IMR-90 (cell line): ENCODE measurements around the gene BEAN1. TPM values are rescaled to one million over a fixed set of nuclear protein-coding genes. Genes with fewer than 3 reads are reported as not detected.

Source experiments
- ATAC-seq: fragments of 200-7000 bp; cut with Tn5 transposase; 2 replicates; pipeline ENCODE4 v1.9.1; 2020; ENCODE audit warnings: low read depth, mild to moderate bottlenecking, moderate library complexity
- BruUV-seq: library from RNA; stranded (reverse); fragments of 400-500 nt; replicated peaks from 2 replicates; lab custom pipeline; 2021; lab: Mats Ljungman, UMichigan
- CTCF ChIA-PET: fragments of 300-600 bp; formaldehyde crosslinking; extraction: SDS; loops from one replicate; lab custom pipeline; 2021; ENCODE audit warnings: antibody characterized with exemption; lab: Yijun Ruan, JAX
- POLR2A ChIA-PET: fragments of 300-600 bp; sonication (Branson Sonifier 250); formaldehyde crosslinking; loops from one replicate; lab custom pipeline; 2022; ENCODE audit warnings: antibody characterized with exemption; ENCODE audit not compliant: unreplicated experiment; lab: Charles Lee
- DNase-seq: peaks from one replicate; pipeline ENCODE4 v3.0.0; 2013
- H2AFZ ChIP-seq: replicated peaks from 2 replicates; pipeline ENCODE3; 2013; ENCODE audit warnings: low read length, mild to moderate bottlenecking; ENCODE audit not compliant: poor library complexity
- H2AK5ac ChIP-seq: 2 replicates; pipeline ENCODE4 v1.6.1; 2013; ENCODE audit warnings: low read depth, low read length, inconsistent platforms
- H2AK9ac ChIP-seq: replicated peaks from 2 replicates; pipeline ENCODE3; 2013; ENCODE audit warnings: mild to moderate bottlenecking, low read depth, low read length, moderate library complexity; ENCODE audit not compliant: poor library complexity
- H2BK120ac ChIP-seq: 2 replicates; pipeline ENCODE4 v1.6.1; 2013; ENCODE audit warnings: low read depth, low read length, inconsistent platforms
- H2BK15ac ChIP-seq: 3 replicates; pipeline ENCODE4 v1.6.1; 2013; ENCODE audit warnings: low read depth, low read length, inconsistent platforms
- H2BK20ac ChIP-seq: 2 replicates; pipeline ENCODE4 v1.6.1; 2013; ENCODE audit warnings: low read depth, mild to moderate bottlenecking, inconsistent platforms, low read length, moderate library complexity
- H2BK5ac ChIP-seq: 2 replicates; pipeline ENCODE4 v1.6.1; 2013; ENCODE audit warnings: mild to moderate bottlenecking, low read depth, low read length, inconsistent platforms; ENCODE audit not compliant: poor library complexity, severe bottlenecking
- H3K14ac ChIP-seq: replicated peaks from 2 replicates; pipeline ENCODE4 v1.6.1; 2013; ENCODE audit warnings: low read depth, low read length, inconsistent platforms
- H3K18ac ChIP-seq: 2 replicates; pipeline ENCODE4 v1.6.1; 2013; ENCODE audit warnings: low read depth, low read length, control low read depth
- H3K23ac ChIP-seq: 2 replicates; pipeline ENCODE4 v1.6.1; 2013; ENCODE audit warnings: low read depth, low read length, inconsistent platforms
- H3K27ac ChIP-seq: 2 replicates; pipeline ENCODE4 v1.5.1; 2013; ENCODE audit warnings: mild to moderate bottlenecking, control low read depth, low read length; ENCODE audit not compliant: insufficient read depth
- H3K27me3 ChIP-seq: 2 replicates; pipeline ENCODE4 v1.6.1; 2013; ENCODE audit warnings: low read length; ENCODE audit not compliant: control insufficient read depth, insufficient read depth
- H3K36me3 ChIP-seq: 2 replicates; pipeline ENCODE4 v1.6.1; 2013; ENCODE audit warnings: low read length, mixed read lengths; ENCODE audit not compliant: control insufficient read depth, insufficient read depth
- H3K4ac ChIP-seq: 2 replicates; pipeline ENCODE4 v1.6.1; 2013; ENCODE audit warnings: low read depth, low read length, inconsistent platforms
- H3K4me1 ChIP-seq: 2 replicates; pipeline ENCODE4 v1.6.1; 2013; ENCODE audit warnings: low read length, mixed read lengths; ENCODE audit not compliant: control insufficient read depth, insufficient read depth
- H3K4me2 ChIP-seq: 2 replicates; pipeline ENCODE4 v1.6.1; 2013; ENCODE audit warnings: low read depth, mild to moderate bottlenecking, control low read depth, low read length, moderate library complexity
- H3K4me3 ChIP-seq: 2 replicates; pipeline ENCODE4 v1.5.1; 2013; ENCODE audit warnings: low read depth, mild to moderate bottlenecking, control low read depth, low read length, moderate library complexity; ENCODE audit not compliant: insufficient read depth
- H3K56ac ChIP-seq: 2 replicates; pipeline ENCODE4 v1.6.1; 2013; ENCODE audit warnings: low read length, inconsistent platforms; ENCODE audit not compliant: insufficient read depth; ENCODE audit errors: extremely low read depth
- H3K79me1 ChIP-seq, 2 experiments: 2 replicates each; pipeline ENCODE4 v1.6.1; 2013; ENCODE audit warnings: low read length in 2 of 2, inconsistent platforms in 1 of 2, low read depth in 1 of 2
- H3K9ac ChIP-seq: 2 replicates; pipeline ENCODE4 v1.6.1; 2013; ENCODE audit warnings: low read depth, low read length, control low read depth
- H3K9me1 ChIP-seq: 2 replicates; pipeline ENCODE4 v1.6.1; 2013; ENCODE audit warnings: low read length, inconsistent platforms; ENCODE audit not compliant: insufficient read depth
- H3K9me3 ChIP-seq: 2 replicates; pipeline ENCODE4 v1.6.1; 2013; ENCODE audit warnings: low read length; ENCODE audit not compliant: control insufficient read depth, insufficient read depth
- H4K20me1 ChIP-seq: 2 replicates; pipeline ENCODE4 v1.6.1; 2013; ENCODE audit warnings: low read length, inconsistent platforms; ENCODE audit not compliant: insufficient read depth
- H4K5ac ChIP-seq: 2 replicates; pipeline ENCODE4 v1.6.1; 2013; ENCODE audit warnings: mild to moderate bottlenecking, low read depth, low read length, control low read depth
- H4K8ac ChIP-seq, 2 experiments: 2 replicates each; pipeline ENCODE4 v1.6.1; 2013; ENCODE audit warnings: low read depth in 2 of 2, low read length in 2 of 2, control low read depth in 1 of 2, inconsistent platforms in 1 of 2
- H4K91ac ChIP-seq: 2 replicates; pipeline ENCODE4 v1.6.1; 2013; ENCODE audit warnings: low read depth, low read length, inconsistent platforms; ENCODE audit not compliant: insufficient read depth
- MAFK ChIP-seq: IDR thresholded peaks from 2 replicates; pipeline ENCODE4 v1.6.1; 2012; ENCODE audit warnings: low read depth, low read length, improper control_type of control experiment
- NFE2L2 ChIP-seq: fragments of 150-350 bp; IDR thresholded peaks from 2 replicates; pipeline ENCODE4 v1.6.1; 2016; ENCODE audit warnings: low read depth, mild to moderate bottlenecking, low read length
- POLR2A ChIP-seq: IDR thresholded peaks from 2 replicates; pipeline ENCODE4 v1.6.1; 2012; ENCODE audit warnings: mild to moderate bottlenecking, low read depth, low read length
- SMC3 ChIP-seq: fragments of 150-350 bp; IDR thresholded peaks from 2 replicates; pipeline ENCODE4 v1.6.1; 2016; ENCODE audit warnings: low read depth, mild to moderate bottlenecking, antibody characterized with exemption, low read length, moderate library complexity
- WGBS, 2 experiments: methylation state at CpG; one replicate each; pipeline versions ENCODE4 v1.1.5 to v1.1.7; 2013; ENCODE audit warnings: missing lambda C conversion rate in 2 of 2; ENCODE audit not compliant: insufficient read length in 1 of 2; ENCODE audit errors: extremely low coverage in 2 of 2; 5-methylcytosine and 5-hydroxymethylcytosine counted together
- dilution Hi-C: fragments of 300-500 bp; cut with HindIII; formaldehyde crosslinking; loops from one replicate; pipeline ENCODE4 v1.14.3; 2018; ENCODE audit warnings: low sequenced_read_pairs; ENCODE audit not compliant: unreplicated experiment
- in situ Hi-C: fragments of 300-500 bp; cut with MboI; formaldehyde crosslinking; loops from 3 replicates; pipeline ENCODE4 v1.14.3; 2019; ENCODE audit warnings: low sequenced_read_pairs, inconsistent platforms, mixed read lengths
- intact Hi-C: fragments of 100-400 bp; cut with micrococcal nuclease; formaldehyde crosslinking; loops from 2 replicates; pipeline ENCODE4 v1.10.0; 2022
- polyA plus RNA-seq, 3 experiments: library from polyadenylated mRNA; depleted of rRNA; stranded (reverse); fragments of >200 nt; gene quantifications; 2 replicates each; pipeline ENCODE4 v1.2.3, GENCODE V29; 2012; ENCODE audit warnings: low replicate concordance in 1 of 3
- total RNA-seq: library from RNA; depleted of rRNA; stranded (reverse); fragments of >200 nt; gene quantifications from 2 replicates; pipeline ENCODE4 v1.2.3, GENCODE V29; 2012
- TF ChIP-seq, protein P1 (sequence below): fragments of 150-350 bp; IDR thresholded peaks from 2 replicates; pipeline ENCODE4 v1.6.1; 2017; ENCODE audit warnings: mild to moderate bottlenecking, antibody characterized with exemption, low read length, low read depth

The BEAN1 gene
- total and polyA plus RNA-seq, 2 of the 4 experiments (the other 2 are of a cell fraction), result not detected

DNA sequence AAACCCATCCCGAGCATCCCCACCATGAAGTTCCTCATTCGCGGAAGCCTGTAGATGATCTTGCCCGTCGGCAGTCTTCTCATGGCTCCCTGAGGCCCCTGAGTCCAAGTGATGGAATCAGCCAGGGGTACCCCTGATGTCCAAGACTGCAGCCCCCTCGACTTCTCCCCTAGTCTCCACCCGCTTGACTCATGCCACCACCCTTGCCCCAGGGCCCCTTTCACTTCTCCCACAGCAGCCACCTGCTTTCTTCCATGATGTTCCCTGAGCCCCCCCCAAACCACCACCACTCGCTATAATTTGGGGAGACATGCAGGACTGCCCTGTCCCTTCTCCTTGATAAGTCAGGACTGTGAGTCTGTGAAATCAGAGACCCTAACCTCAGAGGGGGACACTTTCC is 11.4 kb downstream of the BEAN1 start:
- peaks cover 56% of the 10 kb centered on the region for H3K27me3 ChIP-seq
- H3K4me2 ChIP-seq, result no peak overlapping the region
- no peak overlapping the region for H2AFZ ChIP-seq
- no peak overlapping the region for H2AK9ac ChIP-seq
- no peak overlapping the region for H2AK5ac ChIP-seq
- no peak overlapping the region for H3K27ac ChIP-seq
- ATAC-seq, result no peak
- no peak overlapping the region for H3K9ac ChIP-seq
- no peaks in the 10 kb centered on the region; the same call in 1 of the 2 replicates for H3K9me3 ChIP-seq
- intact Hi-C loops, result no loop called here
- no peak overlapping the region for H2BK5ac ChIP-seq
- no TSS peak for BruUV-seq
- H3K4ac ChIP-seq, result no peak overlapping the region
- H4K91ac ChIP-seq, result no peak overlapping the region
- H3K4me3 ChIP-seq, result no peak overlapping the region
- H4K20me1 ChIP-seq, result no peaks in the 10 kb centered on the region
- dilution Hi-C loops, result no loop called here
- in situ Hi-C loops, result no loop called here
- no peak overlapping the region for H4K5ac ChIP-seq
- ChIA-PET POLR2A (no interaction called here), CTCF (no interaction called here)
- H3K56ac ChIP-seq, result no peak overlapping the region
- H3K23ac ChIP-seq, result no peak overlapping the region
- TF ChIP-seq MAFK (no peak), SMC3 (no peak), POLR2A (no peak), NFE2L2 (no peak)
- TF ChIP-seq, protein P1, sequence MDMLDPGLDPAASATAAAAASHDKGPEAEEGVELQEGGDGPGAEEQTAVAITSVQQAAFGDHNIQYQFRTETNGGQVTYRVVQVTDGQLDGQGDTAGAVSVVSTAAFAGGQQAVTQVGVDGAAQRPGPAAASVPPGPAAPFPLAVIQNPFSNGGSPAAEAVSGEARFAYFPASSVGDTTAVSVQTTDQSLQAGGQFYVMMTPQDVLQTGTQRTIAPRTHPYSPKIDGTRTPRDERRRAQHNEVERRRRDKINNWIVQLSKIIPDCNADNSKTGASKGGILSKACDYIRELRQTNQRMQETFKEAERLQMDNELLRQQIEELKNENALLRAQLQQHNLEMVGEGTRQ, result no peak
- DNase-seq, result no peak
- H4K8ac ChIP-seq, result no peak overlapping the region
- H3K14ac ChIP-seq, result no peak overlapping the region
- H3K4me1 ChIP-seq, result no peaks in the 10 kb centered on the region
- no peak overlapping the region for H2BK20ac ChIP-seq
- no peak overlapping the region for H2BK120ac ChIP-seq
- H3K36me3 ChIP-seq, result no peaks in the 10 kb centered on the region
- no peaks in the 10 kb centered on the region for H3K79me1 ChIP-seq
- H3K9me1 ChIP-seq, result no peaks in the 10 kb centered on the region
- WGBS, 2 experiments, result 84% methylated on average over 5 of the region's 8 CpGs; no CpG with 5 or more reads in 1 of the 2 experiments
- no peak overlapping the region for H2BK15ac ChIP-seq
- H3K18ac ChIP-seq, result no peak overlapping the region
